HG03103 (cell line): ENCODE data around the gene C12orf42.

Source experiments
- ATAC-seq: cut with Tn5 transposase; IDR thresholded peaks from one replicate; pipeline ENCODE4 v1.9.1; 2021; ENCODE audit warnings: low read depth; ENCODE audit not compliant: unreplicated experiment

Gene C12orf42

DNA sequence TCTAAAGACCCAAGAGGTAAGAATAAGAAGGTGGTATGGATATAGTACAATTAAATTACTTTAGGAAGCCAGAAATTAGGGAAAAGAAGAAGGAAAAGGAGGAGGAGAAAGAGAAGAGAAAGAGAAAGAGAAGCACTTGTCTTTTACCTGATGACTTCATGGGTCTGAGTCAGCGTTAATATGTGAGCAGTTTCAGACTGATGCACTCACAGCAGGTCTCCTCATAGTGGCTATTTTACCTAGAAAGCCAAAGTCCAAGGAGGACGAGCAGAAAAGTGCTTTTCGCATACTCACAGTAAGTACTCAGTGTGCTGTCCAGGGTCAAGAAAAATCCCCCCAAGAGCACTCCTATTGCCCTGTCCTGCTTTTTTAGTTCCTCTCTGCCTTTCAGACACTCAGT, 222.1 kb downstream of the C12orf42 start:
- no peak for ATAC-seq

DNA sequence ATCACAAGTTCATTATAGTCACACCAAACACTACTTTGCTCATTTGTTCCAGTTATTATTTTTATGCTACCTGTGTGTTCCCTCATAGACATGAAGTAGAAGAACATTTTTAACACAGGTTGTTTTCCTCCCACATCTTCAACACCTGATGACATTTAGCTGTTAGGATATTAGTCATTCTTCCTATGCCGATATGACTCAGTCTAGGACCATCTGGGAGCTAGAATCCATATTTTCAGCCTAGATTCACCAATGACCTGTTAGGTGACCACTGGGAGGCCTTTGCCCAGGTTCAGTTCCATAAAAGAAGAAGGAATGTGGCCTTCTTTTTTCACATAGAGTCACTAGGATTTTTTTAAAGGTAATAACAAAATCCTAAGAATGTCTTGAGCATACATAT, 222.8 kb downstream of the C12orf42 start:
- ATAC-seq = no peak

DNA sequence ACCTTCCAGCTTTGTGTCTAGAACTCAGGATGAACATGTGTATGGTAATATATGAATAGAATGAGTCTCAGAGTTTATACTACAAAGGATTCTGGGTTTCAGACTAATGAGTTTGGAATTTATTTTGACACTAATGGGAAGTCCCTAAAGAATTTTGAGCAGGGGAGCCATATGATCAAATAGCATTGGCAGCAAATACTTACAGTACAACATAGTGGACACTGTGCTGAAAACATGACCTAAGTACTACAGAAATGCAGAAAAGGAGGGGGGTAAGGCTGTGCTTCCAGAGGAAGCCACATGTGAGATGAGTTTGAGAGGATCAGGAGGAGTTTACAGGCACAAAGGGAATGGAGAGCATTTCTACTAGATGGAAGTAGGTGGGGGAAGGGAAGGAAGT, 225.8 kb downstream of the C12orf42 start:
- ATAC-seq = no peak

DNA sequence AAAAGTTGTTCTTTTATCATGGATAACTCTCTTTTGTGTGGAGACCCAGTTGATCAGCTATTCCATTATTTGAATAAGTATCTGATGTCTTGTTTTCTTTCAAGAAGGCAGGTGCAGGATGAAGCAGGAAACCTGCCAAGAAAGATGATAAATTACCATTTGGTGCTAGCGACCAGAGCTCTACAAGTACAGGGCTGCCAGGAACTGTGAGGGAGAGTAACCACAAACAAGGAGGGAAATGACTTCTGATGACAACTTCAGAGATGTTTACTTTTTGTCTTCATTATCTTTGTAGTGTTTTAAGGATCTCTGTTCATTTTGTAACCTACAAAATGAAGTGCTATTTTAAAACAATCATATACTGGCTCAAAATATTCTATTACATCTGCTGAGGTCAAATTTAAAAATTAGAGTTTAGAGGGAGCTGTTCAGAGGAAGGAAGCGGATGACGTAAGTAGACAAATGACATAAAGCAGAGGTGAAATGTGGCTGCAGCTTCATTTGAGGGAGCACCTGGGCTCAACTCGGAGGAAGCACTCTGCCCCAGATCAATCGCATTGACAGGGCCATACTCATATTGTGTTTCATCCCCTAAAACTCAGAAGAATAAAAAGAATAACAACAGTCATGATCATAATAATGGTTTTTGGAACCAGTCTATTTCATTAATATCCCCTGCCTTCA, 226.8 kb downstream of the C12orf42 start:
- no peak for ATAC-seq

DNA sequence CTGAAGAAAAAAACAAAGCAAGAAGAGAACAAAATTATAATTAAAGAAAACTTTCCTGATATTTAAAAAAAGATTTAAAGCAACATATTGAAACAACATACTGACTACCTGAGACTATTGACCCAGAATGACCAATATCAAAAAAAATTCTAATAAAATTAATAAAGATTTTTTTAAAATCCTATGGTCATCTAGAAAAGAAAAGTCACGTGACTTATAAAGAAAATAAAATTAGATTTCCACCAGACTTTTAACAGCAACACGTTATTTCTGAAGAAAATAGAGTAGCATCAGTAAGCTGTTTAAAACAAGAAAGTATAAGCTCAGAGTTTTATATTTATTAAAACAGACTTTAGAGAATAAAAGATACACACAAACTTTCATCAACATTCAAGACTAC, 238.0 kb downstream of the C12orf42 start:
- no peak for ATAC-seq
